GM19467 (cell line): Measurements from ENCODE around the gene KRT80.

Experiments used
- ATAC-seq: cut with Tn5 transposase; IDR thresholded peaks from one replicate; pipeline ENCODE4 v1.9.1; 2021; ENCODE audit warnings: mild to moderate bottlenecking, moderate library complexity; ENCODE audit not compliant: unreplicated experiment

Gene KRT80

DNA sequence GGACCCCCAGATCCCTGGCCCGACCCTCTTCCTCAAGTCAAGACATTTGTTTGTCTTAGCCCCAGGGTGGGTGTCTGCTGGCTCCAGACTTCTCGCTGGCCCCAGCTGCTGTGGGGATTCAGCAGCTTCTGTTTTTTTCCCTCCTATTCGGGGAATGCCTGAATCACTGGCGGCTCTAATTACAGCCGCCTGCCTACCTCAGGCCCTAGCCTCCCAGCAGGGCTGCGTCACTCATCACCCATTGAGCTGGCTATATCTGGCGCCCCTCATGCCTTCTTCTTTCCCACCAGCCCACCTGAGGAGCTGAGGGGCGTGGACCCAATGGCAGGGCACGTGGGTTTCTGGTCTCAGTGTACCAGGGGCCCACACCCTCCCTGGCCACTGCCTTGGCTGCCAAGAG is 10.1 kb downstream of the KRT80 start:
- no peak for ATAC-seq

- ATAC-seq = no peak
Observed at GRCh38 chr12:52180971-52181628, 10.7 kb downstream of the KRT80 start.

DNA sequence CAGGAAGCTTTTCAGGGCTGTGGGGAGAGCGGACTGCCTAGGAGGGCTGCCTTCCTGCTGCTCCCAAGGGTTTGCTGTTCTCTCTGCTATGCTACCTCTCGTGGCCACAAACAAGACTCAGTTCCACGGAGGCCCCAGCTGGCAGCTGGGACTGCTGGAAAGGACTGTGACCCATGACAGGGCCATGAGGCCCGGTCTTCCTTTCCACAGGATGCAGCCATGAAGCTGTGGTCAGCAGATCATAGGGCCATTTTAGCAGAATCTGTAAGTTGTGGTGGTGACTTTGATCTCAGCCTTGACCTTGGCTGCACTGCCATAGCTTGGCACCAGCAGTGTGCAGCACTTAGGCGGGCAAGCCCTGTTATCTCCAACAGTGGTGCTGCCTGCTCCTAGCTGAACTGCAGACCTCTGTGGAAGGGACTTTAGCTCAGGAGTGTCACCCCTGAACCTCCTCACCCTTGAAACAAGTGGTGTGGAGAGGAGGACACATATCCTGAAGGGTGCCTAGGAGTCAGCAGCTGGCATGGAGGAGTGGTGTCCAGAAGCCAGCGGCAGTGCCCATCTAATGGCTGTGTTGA is 12.3 kb downstream of the KRT80 start:
- ATAC-seq = no peak

DNA sequence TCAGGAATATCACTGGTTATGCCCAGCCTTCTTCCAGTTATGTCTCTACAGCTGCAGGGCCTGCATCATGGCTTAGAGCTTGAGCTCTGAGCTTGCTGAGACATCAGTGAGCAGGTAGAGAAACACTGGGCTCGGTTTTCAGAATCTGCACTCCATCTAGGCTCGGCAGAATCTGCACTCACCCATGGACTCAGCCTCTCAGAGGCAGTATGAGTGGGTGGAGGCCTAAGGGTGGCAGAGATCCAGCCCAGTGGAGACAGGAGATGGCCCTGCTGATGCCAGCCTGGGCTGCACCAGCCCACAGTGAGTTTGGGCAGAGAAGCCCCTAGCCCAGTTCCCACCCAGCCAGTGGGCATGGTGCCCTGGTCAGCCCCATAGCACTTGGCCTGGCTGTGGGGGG is 12.8 kb downstream of the KRT80 start:
- no peak for ATAC-seq

- no peak for ATAC-seq
Observed at GRCh38 chr12:52178443-52178842, 13.4 kb downstream of the KRT80 start.

DNA sequence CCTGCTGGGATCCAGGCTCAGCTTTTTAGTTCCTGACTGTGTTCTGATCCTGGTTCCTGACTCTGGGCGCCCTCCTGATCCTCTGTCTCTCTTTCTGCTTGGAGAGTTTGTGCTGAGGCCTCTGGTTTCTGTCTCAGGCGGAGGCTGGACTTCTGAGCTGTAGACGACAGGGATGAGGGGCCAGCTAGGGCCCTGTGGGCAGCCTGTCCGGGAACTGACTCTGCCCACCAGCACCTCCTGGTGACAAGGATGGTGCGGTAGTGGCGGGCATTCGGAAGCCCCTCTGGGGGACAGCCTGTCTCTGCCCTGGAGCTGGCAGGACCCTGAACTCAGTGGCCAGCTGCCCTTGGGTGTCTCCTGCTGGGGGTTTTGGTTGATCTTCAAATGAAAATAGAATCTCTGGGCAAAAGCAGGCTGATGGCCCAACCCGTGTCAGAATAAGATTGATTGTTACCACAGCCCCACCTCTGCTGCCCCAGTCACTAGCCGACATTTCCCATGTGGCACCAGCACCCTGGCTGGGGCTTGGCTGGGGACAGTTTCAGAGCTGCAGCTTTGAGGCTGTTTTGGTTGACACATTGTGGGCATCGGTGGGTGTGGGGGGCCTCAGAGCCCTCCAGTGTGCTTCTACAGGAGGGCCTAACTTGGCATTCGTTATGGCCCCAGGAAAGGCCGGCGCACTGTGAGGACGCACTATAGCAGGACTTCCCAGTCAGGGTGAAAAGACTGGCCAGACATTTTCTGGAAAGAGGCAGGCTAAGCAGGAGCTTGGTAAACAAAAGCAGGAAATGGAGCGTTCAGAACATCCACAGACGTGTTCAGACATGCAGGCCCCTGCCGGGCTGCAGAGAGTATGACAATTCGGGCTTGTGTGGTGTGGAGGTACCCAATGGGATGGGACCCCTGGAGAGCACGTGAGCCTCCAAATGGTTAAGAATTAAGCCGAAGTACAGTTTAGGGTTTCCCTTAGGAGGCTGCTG is 16.2 kb downstream of the KRT80 start:
- ATAC-seq = no peak

GRCh38 chr12:52173526-52173925 is 18.3 kb downstream of the KRT80 start:
- no peak for ATAC-seq

DNA sequence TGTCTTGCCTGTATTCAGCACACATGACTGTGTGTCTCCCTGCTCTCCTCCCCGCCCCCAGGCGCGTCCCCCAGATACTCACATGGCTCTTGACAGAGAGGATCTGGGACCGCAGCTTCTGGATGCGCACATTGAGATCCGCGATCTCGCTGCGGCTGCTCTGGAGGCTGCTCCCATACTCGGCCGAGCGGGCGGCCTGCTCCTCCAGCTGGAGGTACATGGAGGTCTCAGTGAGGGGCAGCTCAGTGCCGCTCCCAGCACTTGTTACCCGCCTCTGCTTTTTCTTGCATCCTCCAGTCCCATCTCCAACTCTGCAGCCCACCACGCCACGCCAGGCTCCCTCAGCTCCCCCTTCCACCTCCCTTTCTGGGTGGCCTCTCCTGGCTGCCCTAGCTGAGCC is 18.9 kb downstream of the KRT80 start:
- ATAC-seq = no peak

DNA sequence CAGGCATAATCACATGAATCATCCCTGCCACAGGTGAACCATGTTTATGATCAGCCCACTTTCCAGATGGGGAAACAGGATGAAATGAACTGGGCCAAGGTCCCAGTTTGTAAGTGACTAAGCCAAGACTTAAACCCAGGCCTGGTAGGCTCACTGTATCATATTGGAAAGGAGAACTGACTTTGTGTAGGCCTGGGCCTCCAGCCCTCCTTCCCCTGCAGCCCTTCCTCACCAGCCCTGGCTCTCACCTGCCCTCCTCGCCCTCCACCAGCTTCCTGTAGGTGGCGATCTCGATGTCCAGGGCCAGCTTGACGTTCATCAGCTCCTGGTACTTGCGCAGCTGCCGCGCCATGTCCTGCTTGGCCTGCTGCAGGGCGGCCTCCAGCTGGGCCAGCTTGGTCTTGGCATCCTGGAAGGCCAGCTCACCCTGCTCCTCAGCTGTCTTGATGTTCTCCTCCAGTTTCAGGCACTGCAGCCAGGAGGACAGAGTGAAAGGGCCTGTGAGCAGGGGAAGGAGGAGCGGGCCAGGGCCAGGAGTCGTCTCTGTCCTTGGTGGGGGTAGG is 19.8 kb downstream of the KRT80 start:
- no peak for ATAC-seq

GRCh38 chr12:52170827-52171226 is 21.0 kb downstream of the KRT80 start:
- no peak for ATAC-seq

DNA sequence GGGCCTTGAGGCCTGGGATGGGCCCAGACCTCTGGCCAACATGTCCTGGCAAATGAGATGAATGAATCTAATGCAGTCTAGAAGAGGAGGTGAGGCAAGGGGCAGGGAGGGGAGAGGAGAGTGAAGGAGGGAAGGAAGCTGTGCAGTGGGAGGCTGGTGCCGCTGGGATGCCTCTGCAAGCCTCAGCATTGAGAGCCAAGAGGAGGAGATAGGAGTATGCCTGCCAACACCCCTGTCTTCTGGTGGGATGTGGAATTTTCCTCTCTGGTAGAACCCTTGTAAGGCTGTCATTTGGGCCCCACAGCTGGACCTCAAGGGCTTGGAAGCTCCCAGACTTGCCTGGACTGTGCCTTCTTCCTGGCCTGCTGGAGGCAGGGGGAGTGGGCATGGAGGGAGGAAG is 21.9 kb downstream of the KRT80 start:
- ATAC-seq = no peak

- no peak for ATAC-seq
Observed at GRCh38 chr12:52168019-52168717, 23.6 kb downstream of the KRT80 start.

DNA sequence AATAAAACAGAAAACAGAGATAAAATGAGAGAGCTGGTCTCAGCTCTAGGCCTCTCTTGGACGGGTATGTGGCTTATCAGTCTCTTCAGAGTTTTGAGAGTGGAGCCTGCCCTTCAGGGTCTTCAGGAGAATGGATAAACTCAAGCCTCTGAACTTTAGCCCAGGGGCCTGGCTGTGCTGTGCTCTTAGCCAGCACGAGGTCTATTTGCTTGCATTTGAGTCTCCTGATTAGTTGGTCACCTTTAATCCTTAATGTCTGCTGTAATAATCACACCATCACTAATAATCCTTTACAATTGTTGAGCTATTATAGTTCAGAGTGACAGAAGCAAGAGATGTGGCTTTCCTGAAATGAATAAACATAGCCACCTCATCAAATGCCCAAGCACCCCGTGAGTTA is 24.3 kb downstream of the KRT80 start:
- ATAC-seq = no peak

- ATAC-seq = no peak
Observed at GRCh38 chr12:52166672-52167071, 25.1 kb downstream of the KRT80 start.

DNA sequence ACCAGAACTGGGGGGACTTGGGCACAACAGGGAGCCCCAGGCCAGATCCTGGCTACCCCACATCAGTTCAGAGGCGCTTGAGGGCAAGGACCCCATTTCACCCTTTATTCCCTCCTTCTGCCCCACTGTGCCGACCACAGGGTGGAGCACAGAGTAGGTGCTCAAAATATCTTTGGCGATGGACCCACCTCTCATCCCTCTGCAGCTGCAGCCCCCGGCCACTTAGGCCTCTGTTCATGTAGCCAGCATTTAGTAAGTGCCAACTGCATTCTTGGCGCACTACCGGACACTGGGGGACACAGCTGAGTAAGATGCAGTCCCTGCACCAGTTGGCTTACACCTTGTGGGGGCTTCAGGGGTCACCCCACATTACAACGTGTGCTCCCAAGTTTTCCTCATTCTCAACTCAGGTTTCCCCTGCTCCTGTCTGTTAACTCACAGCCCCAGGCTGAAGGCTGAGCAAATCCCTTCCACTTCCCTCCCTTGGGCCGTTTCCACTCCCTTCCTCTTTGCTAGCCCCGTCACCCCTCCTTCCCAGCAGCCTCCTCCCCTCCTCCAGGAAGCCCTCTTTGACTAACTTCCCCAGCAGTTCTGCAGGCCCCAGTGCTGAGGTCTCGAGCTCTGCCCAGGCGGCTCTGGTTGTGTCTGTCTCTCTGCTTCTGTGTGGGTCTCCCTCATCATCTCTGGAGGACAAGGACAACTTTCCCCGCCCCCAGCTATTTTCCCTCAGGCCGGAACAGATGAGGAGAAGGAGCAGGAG is 26.5 kb downstream of the KRT80 start:
- no peak for ATAC-seq

GRCh38 chr12:52164624-52165023 is 27.2 kb downstream of the KRT80 start:
- no peak for ATAC-seq

GRCh38 chr12:52162981-52163380 is 28.8 kb downstream of the KRT80 start:
- ATAC-seq = no peak

DNA sequence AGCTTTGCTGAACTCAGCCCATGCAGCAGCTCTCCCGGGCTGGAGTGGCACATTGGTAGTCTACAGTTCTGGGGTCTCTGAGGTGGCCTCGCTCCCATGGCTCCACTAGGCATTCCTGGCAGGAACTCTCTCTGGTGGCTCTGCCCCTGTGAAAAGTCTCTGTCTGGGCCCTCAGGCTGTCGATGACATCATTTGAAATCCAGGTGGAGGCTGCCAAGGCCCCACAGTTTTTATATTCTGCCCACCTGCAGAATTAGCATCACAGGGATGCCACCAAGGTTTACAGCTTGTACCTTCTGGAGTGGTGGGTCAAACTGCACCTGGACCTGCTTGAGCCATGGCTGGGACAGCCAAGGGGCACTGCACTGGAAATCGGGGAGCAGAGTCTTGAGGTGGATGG is 31.6 kb downstream of the KRT80 start:
- ATAC-seq = no peak

- ATAC-seq = no peak
Observed at GRCh38 chr12:52157566-52158150, 34.2 kb downstream of the KRT80 start.
